Measurements from ENCODE around the gene SLC8A2.
"Not testable (repeated sequence)": the region's sequence is repeated elsewhere in the genome, so short reads cannot be mapped to it uniquely, and the experiment has no call there.

The SLC8A2 gene

GRCh38 chr19:47428177-47428894 lies 43.4 kb downstream of the SLC8A2 start:
- peak; percentile 84 for DNase-seq

- peak; percentile 75 for DNase-seq
These were observed 44.2 kb downstream of the SLC8A2 start for GRCh38 chr19:47427241-47428176.

DNA sequence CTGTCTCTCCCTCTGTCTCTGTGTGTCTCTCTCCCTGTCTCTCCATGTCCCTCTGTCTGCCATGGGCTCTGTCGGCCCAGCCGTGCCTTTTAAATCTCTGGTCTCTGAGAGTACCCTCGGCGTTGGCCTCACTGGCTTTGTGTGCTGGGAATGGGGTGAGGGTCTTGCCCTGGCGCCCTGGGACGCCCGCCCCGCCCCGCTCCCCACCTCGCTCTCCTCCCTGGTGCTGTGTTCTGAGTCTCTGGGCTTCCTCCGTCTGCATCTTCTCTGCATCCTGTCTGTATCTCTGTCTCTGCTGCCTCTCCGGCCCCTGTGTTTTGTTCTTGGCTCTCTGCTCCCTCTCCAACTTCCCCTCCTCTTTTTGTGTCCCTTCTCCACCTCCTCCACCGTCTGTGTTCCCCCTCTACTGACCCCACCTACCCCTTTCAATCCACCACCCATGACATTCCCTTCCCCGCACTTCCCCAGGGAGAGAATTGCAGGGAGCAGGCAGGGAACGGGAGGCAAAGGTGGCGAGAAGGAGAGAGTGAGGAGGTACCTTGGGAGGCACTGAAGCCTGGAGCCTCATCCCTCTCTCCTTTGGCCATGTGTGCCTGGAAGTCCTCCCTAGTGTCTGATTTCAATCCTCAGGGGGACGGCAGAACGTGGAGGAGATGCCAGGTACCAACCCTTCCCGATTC lies 48.4 kb downstream of the SLC8A2 start:
- DNase-seq, result no peak

DNA sequence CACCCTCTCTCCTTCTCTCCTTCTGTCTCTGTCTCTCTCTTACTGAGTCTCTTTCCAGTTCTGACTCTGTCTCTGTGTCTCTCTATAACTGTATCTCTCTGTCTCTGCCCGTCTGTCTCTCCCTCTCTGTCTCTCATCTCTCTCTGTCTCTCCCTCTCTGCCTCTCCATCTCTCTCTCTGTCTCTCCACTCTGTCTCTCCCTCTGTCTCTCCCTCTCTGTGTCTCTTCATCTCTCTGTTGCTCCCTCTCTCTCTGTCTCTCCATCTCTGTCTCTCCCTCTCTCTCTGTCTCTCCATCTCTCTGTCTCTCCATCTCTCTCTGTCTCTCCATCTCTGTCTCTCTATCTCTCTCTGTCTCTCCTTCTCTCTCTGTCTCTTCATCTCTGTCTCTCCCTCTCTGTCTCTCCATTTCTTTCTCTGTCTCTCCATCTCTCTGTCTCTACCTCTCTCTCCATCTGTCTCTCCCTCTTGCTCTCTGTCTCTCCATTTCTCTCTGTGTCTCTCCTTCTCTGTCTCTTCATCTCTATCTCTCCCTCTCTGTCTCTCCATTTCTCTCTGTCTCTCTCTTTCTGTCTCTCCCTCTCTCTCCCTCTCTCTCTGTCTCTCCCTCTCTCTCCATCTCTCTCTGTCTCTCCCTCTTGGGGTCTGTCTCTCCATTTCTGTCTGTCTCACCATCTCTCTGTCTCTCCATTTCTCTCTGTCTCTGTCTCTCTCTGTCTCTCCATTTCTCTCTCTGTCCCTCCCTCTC lies 49.1 kb downstream of the SLC8A2 start:
- no peak for DNase-seq

DNA sequence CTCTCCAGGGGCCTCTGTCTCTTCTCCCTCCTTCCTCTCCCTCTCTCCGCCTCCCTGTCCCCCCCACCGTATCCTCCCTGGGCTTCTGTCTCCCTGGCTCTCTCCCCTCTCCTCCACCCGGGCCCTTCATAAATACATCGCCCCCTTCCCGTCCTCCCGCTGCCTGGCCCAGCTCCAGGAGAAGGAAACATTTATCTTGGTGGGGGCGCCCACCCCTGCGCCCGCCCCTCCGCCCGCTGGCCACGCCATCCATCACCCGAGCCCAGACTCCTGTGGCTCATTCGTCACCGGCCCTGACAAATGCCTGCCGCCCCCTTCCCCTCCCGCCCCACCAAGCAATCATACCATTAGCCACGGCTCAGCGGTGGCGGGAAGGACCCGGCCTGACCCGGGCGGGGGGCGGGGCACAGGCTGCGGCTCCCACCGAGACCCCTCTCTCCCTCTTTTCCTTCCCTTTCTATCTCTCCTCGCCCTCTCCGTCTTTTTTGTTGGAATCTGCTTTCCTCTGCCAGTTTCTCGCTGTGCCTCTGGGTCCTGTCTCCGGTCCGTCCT lies 49.8 kb downstream of the SLC8A2 start:
- no peak for DNase-seq

DNA sequence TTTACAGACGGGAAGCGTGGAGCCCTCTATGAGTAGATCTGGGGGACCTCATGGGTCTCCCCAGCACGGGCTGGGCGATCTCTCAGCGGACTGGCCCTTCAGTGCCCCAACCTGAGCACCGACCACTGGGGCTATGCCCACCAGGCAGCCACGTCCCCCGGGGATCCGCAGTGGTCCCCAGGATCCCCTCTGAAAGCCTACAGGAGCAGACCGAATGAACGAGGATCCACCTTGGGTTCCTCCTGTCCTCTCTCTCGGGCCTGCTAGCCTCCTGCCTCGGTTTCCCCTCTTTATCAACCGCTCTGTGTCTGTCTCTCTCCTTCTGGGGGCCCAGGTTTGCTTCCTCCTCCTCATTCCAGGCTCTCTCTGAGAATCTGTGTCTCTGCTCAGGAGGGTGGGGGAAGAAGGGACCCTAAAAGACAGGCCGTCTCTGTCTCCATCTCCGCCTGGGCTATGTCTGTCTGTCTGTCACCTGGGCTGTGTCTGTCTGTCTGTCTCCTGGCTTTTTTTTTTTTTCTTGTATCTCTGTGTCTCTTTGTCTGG lies 50.4 kb downstream of the SLC8A2 start:
- no peak for DNase-seq

GRCh38 chr19:47419789-47420188 lies 51.9 kb downstream of the SLC8A2 start:
- no peak for DNase-seq

GRCh38 chr19:47419030-47419783 lies 52.5 kb downstream of the SLC8A2 start, which contains the start of gene MEIS3:
MEIS3 (minus strand) TSS chr19:47419527; CDS start chr19:47419081, 446 bp downstream.
- no peak for DNase-seq

GRCh38 chr19:47418692-47419029 lies 53.0 kb downstream of the SLC8A2 start:
- no peak for DNase-seq

GRCh38 chr19:47417746-47418691 lies 53.7 kb downstream of the SLC8A2 start:
- DNase-seq, result no peak

GRCh38 chr19:47417107-47417745 lies 54.5 kb downstream of the SLC8A2 start:
- no peak for DNase-seq

- DNase-seq, result no peak
These were observed 55.1 kb downstream of the SLC8A2 start for GRCh38 chr19:47416643-47416985.

GRCh38 chr19:47415953-47416642 lies 55.6 kb downstream of the SLC8A2 start:
- no peak for DNase-seq

DNA sequence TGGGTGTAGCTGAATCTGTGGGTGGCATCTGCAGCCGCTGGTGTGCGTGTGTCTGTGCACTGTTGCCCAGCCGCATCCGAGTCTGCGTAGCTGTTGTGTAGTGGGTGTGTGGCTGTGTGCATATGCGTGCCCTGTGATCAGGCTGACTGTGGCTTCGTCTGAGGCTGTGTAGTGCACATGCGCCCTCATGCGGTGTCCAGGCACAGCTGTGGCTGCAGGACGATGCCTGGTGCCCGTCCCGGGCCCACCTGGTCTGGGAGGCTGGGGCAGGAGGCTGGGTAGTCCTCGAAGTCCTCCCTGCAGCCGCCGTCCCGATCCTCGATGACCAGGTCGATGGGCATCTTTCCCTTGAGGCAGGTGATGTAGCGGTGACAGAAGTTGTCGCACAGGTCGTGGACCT lies 57.2 kb downstream of the SLC8A2 start:
- no peak for DNase-seq

DNA sequence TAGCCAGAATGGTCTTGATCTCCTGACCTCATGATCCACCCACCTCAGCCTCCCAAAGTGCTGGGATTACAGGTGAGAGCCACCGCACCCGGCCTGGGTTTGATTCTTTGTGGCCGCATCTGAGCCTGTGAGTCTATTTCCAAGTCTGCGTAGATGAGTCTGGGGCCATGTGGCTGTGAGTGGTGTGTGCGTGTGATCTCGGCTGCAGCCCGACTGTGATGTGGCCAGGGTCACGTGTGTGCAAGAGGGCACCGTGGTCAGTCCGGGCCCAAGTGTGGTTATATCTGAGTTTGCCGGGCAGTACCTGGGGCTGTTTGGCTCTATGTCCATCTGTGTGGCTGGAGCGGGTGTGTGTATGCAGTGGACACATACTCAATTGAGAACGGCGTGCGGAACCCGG lies 57.8 kb downstream of the SLC8A2 start:
- DNase-seq, result no peak

DNA sequence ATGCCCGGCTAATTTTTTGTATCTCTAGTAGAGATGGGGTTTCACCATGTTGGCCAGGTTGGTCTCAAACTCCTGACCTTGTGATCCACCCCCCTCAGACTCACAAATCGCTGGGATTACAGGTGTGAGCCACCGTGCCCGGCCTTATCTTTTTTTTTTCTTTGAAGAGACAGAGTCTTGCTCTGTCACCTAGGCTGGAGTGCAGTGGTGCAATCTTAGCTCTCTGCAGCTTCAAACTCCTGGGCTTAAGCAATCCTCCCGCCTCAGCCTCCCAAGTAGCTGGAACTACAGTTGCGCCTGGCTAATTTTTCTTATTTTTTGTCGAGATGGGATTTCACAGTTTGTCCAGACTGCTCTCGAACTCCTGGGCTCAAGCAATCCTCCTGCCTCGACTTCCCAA lies 60.0 kb downstream of the SLC8A2 start:
- not testable (repeated sequence) for DNase-seq

- DNase-seq, result no peak
These were observed 60.6 kb downstream of the SLC8A2 start for GRCh38 chr19:47411101-47411500.

- no peak for DNase-seq
These were observed 63.3 kb downstream of the SLC8A2 start for GRCh38 chr19:47408156-47408938.

Measured in CD4-positive, alpha-beta T cell treated with Interleukin-17A for 4 hours (primary cell).